ENCODE results near the gene HGS. TPM values are rescaled to one million over a fixed set of nuclear protein-coding genes. Genes with fewer than 3 reads are reported as not detected.
"Not testable (repeated sequence)": the region's sequence is repeated elsewhere in the genome, so short reads cannot be mapped to it uniquely, and the experiment has no call there.

Gene HGS
- total RNA-seq, 4 donors from 2014 or later, result 48.2 to 86.8 (median 84.0) TPM

- Histone ChIP-seq H3K9me3 (no peaks in the 10 kb centered on the region), H3K27ac (peak overlapping the region; percentile 79 to 98 (median 93)), H3K4me1 (peaks cover 30 to 61% (median 42%) of the 10 kb centered on the region in 3 donors), H3K4me3 (peak overlapping the region; percentile 87 to 97 (median 91)), H3K27me3 (no peaks in the 10 kb centered on the region), H3K36me3 (peaks cover 31 to 60% (median 36%) of the 10 kb centered on the region in 3 donors)
- intact Hi-C loops (cut with DNase I), result no loop called here
- DNase-seq, result no peak
- TF ChIP-seq POLR2A (IDR thresholded peaks at IDR 0.05), result no peak
- TF ChIP-seq, protein P1, sequence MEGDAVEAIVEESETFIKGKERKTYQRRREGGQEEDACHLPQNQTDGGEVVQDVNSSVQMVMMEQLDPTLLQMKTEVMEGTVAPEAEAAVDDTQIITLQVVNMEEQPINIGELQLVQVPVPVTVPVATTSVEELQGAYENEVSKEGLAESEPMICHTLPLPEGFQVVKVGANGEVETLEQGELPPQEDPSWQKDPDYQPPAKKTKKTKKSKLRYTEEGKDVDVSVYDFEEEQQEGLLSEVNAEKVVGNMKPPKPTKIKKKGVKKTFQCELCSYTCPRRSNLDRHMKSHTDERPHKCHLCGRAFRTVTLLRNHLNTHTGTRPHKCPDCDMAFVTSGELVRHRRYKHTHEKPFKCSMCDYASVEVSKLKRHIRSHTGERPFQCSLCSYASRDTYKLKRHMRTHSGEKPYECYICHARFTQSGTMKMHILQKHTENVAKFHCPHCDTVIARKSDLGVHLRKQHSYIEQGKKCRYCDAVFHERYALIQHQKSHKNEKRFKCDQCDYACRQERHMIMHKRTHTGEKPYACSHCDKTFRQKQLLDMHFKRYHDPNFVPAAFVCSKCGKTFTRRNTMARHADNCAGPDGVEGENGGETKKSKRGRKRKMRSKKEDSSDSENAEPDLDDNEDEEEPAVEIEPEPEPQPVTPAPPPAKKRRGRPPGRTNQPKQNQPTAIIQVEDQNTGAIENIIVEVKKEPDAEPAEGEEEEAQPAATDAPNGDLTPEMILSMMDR (IDR thresholded peaks at IDR 0.05), result peak in 5 of 6 experiments; percentile 11 to 56 (median 30)
- WGBS, 2 donors, result 38 to 58% methylated on average over 6 to 13 of the region's 18 CpGs
These were observed 16.1 kb upstream of the HGS start for GRCh38 chr17:81667754-81668153.

- Histone ChIP-seq H3K36me3 (peaks cover 31 to 72% (median 49%) of the 10 kb centered on the region in 3 donors), H3K27ac (no peak overlapping the region), H3K4me1 (peaks cover 10 to 24% (median 14%) of the 10 kb centered on the region in 3 donors), H3K9me3 (no peaks in the 10 kb centered on the region), H3K4me3 (no peak overlapping the region), H3K27me3 (no peaks in the 10 kb centered on the region)
- intact Hi-C loops (cut with DNase I), result no loop called here
- WGBS, 2 donors, result 60% methylated on average over 2 of the region's 18 CpGs; no CpG with 5 or more reads in 1 of the 2 donors
- TF ChIP-seq, protein P1 (IDR thresholded peaks at IDR 0.05), result no peak
- DNase-seq, result no peak
These were observed 11.3 kb upstream of the HGS start for GRCh38 chr17:81672504-81672903.

DNA sequence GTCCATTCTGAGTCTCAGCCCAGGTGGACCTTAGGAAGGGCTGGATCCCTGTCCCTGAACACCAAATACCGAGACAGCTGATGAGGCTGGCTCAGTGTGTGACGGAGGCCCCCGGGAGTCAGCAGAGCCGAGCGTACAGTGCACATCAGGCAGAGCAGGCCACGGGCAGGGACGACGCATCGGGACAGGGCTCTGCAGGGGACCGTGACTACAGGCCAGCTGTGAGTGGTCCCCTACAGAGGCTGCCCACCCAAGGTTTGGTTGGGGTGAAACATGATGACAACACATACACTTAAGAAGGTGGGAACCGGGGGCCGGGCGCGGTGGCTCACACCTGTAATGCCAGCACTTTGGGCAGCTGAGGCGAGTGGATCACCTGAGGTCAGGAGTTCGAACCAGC, 10.9 kb upstream of the HGS start:
- WGBS, 2 donors, result 88 to 93% methylated on average over 4 to 6 of the region's 16 CpGs
- H3K9me3 ChIP-seq, result no peaks in the 10 kb centered on the region
- peaks cover 31 to 72% (median 49%) of the 10 kb centered on the region in 3 donors for H3K36me3 ChIP-seq
- no peak overlapping the region for H3K27ac ChIP-seq
- TF ChIP-seq POLR2A (IDR thresholded peaks at IDR 0.05), result no peak
- TF ChIP-seq, protein P1 (IDR thresholded peaks at IDR 0.05), result no peak
- H3K4me1 ChIP-seq, result peaks cover 5 to 19% (median 10%) of the 10 kb centered on the region in 3 donors
- intact Hi-C loops (cut with DNase I), result no loop called here
- no peak for DNase-seq
- H3K4me3 ChIP-seq, result no peak overlapping the region
- no peaks in the 10 kb centered on the region for H3K27me3 ChIP-seq

DNA sequence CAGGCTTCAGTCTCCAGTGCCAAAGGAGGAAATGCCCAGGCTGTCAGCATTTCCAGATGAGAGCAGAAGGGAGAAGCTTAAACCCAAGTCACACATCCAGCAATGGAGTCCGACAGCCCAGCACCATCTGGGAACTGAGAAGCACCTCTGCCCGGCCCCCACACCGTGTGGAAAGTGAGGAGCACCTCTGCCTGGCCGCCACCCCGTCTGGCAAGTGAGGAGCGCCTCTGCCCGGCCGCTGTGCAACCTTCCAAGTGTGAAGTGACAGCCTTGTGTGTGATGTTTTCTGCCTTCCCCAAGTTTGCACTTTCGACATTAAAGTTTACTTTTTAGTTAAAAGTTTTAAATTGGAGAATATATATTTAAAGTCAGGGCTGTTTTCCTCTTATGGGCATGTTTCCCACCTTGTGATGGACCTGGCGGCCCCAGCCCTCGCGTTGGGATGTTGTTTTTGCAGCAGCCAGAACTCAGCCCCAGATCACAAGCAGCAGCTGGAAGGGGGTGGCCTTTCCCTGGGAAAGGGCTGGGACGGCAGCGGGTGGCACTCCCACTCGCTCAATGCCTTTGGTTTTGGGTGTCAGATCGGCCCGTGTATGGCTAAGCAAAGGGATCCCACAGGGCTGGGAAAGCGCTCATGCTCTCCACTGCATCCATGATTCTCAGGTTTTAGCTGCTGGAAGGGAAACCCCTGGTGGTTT, 10.1 kb upstream of the HGS start:
- Histone ChIP-seq H3K4me3 (no peak overlapping the region), H3K4me1 (peaks cover 0 to 11% (median 2%) of the 10 kb centered on the region in 3 donors), H3K27ac (no peak overlapping the region), H3K27me3 (no peaks in the 10 kb centered on the region), H3K9me3 (no peaks in the 10 kb centered on the region), H3K36me3 (peaks cover 31 to 68% (median 49%) of the 10 kb centered on the region in 3 donors)
- whole genome bisulfite sequencing, 2 donors, result 68 to 79% methylated on average over 13 to 14 of the region's 18 CpGs
- no peak for DNase-seq
- intact Hi-C loops (cut with DNase I), result no loop called here
- TF ChIP-seq POLR2A (IDR thresholded peaks at IDR 0.05), result no peak
- TF ChIP-seq, protein P1 (IDR thresholded peaks at IDR 0.05), result no peak

DNA sequence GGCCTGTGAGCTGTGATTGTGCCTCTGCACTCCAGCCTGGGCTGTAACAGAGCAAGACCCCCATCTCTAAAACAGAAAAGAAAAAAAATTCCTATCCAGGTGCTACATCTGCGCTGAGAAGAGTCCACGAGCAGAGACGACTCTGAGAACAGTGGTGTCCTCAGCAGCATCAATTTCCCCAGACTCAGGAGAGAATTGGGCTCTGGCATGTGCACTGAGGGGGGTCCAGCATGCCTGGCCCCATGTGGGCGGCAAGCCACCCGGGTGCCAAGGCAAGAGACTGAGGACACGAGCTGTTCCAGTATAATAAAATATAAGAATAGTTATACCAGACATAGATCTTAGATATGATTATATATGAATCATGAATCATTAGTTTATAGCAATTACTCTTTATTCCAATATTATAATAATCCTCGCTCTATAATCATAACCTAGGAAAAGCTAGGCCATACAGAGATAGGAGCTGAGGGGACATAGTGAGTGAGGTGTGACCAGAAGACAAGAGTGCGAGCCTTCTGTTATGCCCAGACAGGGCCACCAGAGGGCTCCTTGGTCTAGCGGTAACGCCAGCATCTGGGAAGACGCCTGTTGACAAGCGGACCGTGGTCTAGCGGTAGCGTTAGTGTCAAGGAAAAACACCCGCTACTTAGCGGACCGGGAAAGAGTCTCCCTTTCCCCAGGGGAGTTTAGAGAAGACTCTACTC, 8.1 kb upstream of the HGS start:
- H3K27ac ChIP-seq; H3K4me3 ChIP-seq; H3K9me3 ChIP-seq; DNase-seq; H3K27me3 ChIP-seq; H3K4me1 ChIP-seq; intact Hi-C loops (cut with DNase I): not testable (repeated sequence)
- TF ChIP-seq, protein P1 (IDR thresholded peaks at IDR 0.05), result peak; percentile 21 to 81 (median 70)
- H3K36me3 ChIP-seq, result peaks cover 13 to 58% (median 31%) of the 10 kb centered on the region in 3 donors
- 29 to 32% methylated on average over 15 to 18 of the region's 18 CpGs for WGBS, 2 donors

All from esophagus squamous epithelium (tissue), 5 donors.